HCT116 (cell line): Measurements from ENCODE around the gene LAMP1. TPM values are rescaled to one million over a fixed set of nuclear protein-coding genes. Genes with fewer than 3 reads are reported as not detected.

Source experiments
- ATAC-seq: fragments of 200-7000 bp; cut with Tn5 transposase; 2 replicates; pipeline ENCODE4 v1.9.1; 2020; ENCODE audit warnings: mild to moderate bottlenecking, moderate library complexity
- BruUV-seq: library from RNA; stranded (reverse); fragments of 400-500 nt; replicated peaks from 2 replicates; lab custom pipeline; 2021; lab: Mats Ljungman, UMichigan
- CTCF ChIA-PET: fragments of 300-600 bp; sonication (Branson Sonifier 250); formaldehyde crosslinking; loops from one replicate; lab custom pipeline; 2021; ENCODE audit warnings: antibody characterized with exemption; lab: Charles Lee
- POLR2A ChIA-PET: fragments of 300-600, 350-600 bp; sonication (Branson Sonifier 250); formaldehyde crosslinking; loops from one replicate; lab custom pipeline; 2021; ENCODE audit warnings: antibody characterized with exemption; lab: Charles Lee
- RAD21 ChIA-PET, 2 experiments: fragments of 300-600 bp; sonication (Branson Sonifier 250); formaldehyde crosslinking; loops; one replicate each; lab custom pipeline; 2023; ENCODE audit warnings: low total read pairs in 2 of 2; ENCODE audit not compliant: uncharacterized antibody in 2 of 2, unreplicated experiment in 2 of 2, low non-redundant PET in 1 of 2; lab: Charles Lee
- DNase-seq: peaks from one replicate; pipeline ENCODE4 v3.0.0-alpha.2; 2010; ENCODE audit warnings: low read depth, low spot score
- H2AFZ ChIP-seq: fragments of 200-600 bp; shearing (Covaris generic), sonication (generic); 2 replicates; pipeline ENCODE4 v1.6.1; 2017; ENCODE audit warnings: low read depth, mixed run types, mixed read lengths, antibody characterized with exemption, low read length; ENCODE audit not compliant: poor library complexity, severe bottlenecking
- H3K27ac ChIP-seq: 2 replicates; pipeline ENCODE4 v1.5.1; 2012; ENCODE audit warnings: low read depth, low read length
- H3K27me3 ChIP-seq: fragments of 200-600 bp; sonication (generic); 2 replicates; pipeline ENCODE4 v1.6.1; 2016; ENCODE audit warnings: mixed run types, low read length, mixed read lengths; ENCODE audit not compliant: insufficient read depth
- H3K36me3 ChIP-seq, 2 experiments: fragments of 200-500 bp in 1 of 2; fragments of 200-600 bp in 1 of 2; sonication (Bioruptor generic) in 1 of 2; sonication (generic) in 1 of 2; 2 replicates each; pipeline versions ENCODE4 v1.5.1 to v1.6.1; 2014 to 2016; ENCODE audit warnings: low read length in 2 of 2, inconsistent platforms in 1 of 2, mixed read lengths in 1 of 2, mixed run types in 1 of 2; ENCODE audit not compliant: insufficient read depth in 2 of 2, control insufficient read depth in 1 of 2
- H3K4me1 ChIP-seq, 2 experiments: fragments of 200-600 bp in 1 of 2; sonication (generic) in 1 of 2; 2 replicates each; pipeline versions ENCODE4 v1.5.1 to v1.6.1; 2012 to 2017; ENCODE audit warnings: low read length in 2 of 2, inconsistent platforms in 1 of 2, mild to moderate bottlenecking in 1 of 2, mixed read lengths in 1 of 2, mixed run types in 1 of 2, moderate library complexity in 1 of 2; ENCODE audit not compliant: insufficient read depth in 2 of 2, control insufficient read depth in 1 of 2
- H3K4me2 ChIP-seq: fragments of 200-600 bp; sonication (generic); 2 replicates; pipeline ENCODE4 v1.6.1; 2017; ENCODE audit warnings: mixed run types, low read length, mixed read lengths
- H3K4me3 ChIP-seq, 2 experiments: fragments of 200-600 bp in 1 of 2; sonication (generic) in 1 of 2; replicated peaks in 1 of 2; 2 replicates each; pipeline ENCODE4 v1.5.1; 2011 to 2016; ENCODE audit warnings: low read length in 2 of 2, control low read depth in 1 of 2, low read depth in 1 of 2, mild to moderate bottlenecking in 1 of 2, mixed read lengths in 1 of 2, mixed run types in 1 of 2
- H3K79me2 ChIP-seq: fragments of 200-600 bp; sonication (generic); 2 replicates; pipeline ENCODE4 v1.6.1; 2017; ENCODE audit warnings: mild to moderate bottlenecking, mixed run types, low read length, moderate library complexity, mixed read lengths; ENCODE audit not compliant: insufficient read depth
- H3K9ac ChIP-seq: fragments of 200-600 bp; sonication (generic); 2 replicates; pipeline ENCODE4 v1.6.1; 2016; ENCODE audit warnings: low read length, mixed read lengths
- H3K9me2 ChIP-seq: fragments of 200-600 bp; sonication (generic), shearing (Covaris generic); 2 replicates; pipeline ENCODE4 v1.6.1; 2017; ENCODE audit warnings: mixed run types, mild to moderate bottlenecking, moderate library complexity; ENCODE audit not compliant: insufficient read depth
- H3K9me3 ChIP-seq, 2 experiments: fragments of 200-500 bp in 1 of 2; fragments of 200-600 bp in 1 of 2; sonication (Bioruptor generic) in 1 of 2; sonication (generic) in 1 of 2; 2 replicates each; pipeline ENCODE4 v1.6.1; 2014 to 2017; ENCODE audit warnings: low read length in 2 of 2, mixed read lengths in 2 of 2, inconsistent platforms in 1 of 2, low read depth in 1 of 2, mild to moderate bottlenecking in 1 of 2, mixed run types in 1 of 2, moderate library complexity in 1 of 2; ENCODE audit not compliant: control insufficient read depth in 1 of 2, insufficient read depth in 1 of 2
- H4K20me1 ChIP-seq: fragments of 200-600 bp; sonication (generic), shearing (Covaris generic); 2 replicates; pipeline ENCODE4 v1.6.1; 2017; ENCODE audit warnings: mixed run types, mild to moderate bottlenecking, moderate library complexity; ENCODE audit not compliant: insufficient read depth
- CBX3 ChIP-seq: IDR thresholded peaks from 2 replicates; pipeline ENCODE4 v1.6.1; 2012; ENCODE audit warnings: low read depth
- CEBPB ChIP-seq: IDR thresholded peaks from 2 replicates; pipeline ENCODE4 v1.6.1; 2012; ENCODE audit warnings: low read depth
- CTCF ChIP-seq, 3 experiments: fragments of 200-600 bp in 1 of 3; sonication (generic) in 1 of 3; IDR thresholded peaks in 2 of 3; conservative IDR thresholded peaks in 1 of 3; 2 replicates each; pipeline ENCODE4 v1.5.1; 2012 to 2017; ENCODE audit warnings: low read depth in 2 of 3, low read length in 2 of 3, antibody characterized with exemption in 1 of 3, borderline replicate concordance in 1 of 3, control low read depth in 1 of 3, mild to moderate bottlenecking in 1 of 3, mixed read lengths in 1 of 3, mixed run types in 1 of 3, moderate library complexity in 1 of 3; ENCODE audit not compliant: insufficient read depth in 1 of 3
- EGR1 ChIP-seq: IDR thresholded peaks from 2 replicates; pipeline ENCODE4 v1.6.1; 2012; ENCODE audit warnings: low read depth
- ELF1 ChIP-seq: IDR thresholded peaks from 2 replicates; pipeline ENCODE4 v1.6.1; 2012; ENCODE audit warnings: low read depth, borderline replicate concordance
- EZH2 ChIP-seq: fragments of 200-600 bp; sonication (generic); IDR thresholded peaks from 2 replicates; pipeline ENCODE4 v1.6.1; 2017; ENCODE audit warnings: antibody characterized with exemption, mixed run types
- EZH2phosphoT487 ChIP-seq: fragments of 200-600 bp; IDR thresholded peaks from 2 replicates; pipeline ENCODE4 v1.6.1; 2018; ENCODE audit warnings: antibody characterized with exemption, borderline replicate concordance
- JUND ChIP-seq: IDR thresholded peaks from 2 replicates; pipeline ENCODE4 v1.6.1; 2012
- MAX ChIP-seq: IDR thresholded peaks from 2 replicates; pipeline ENCODE4 v1.6.1; 2012
- POLR2A ChIP-seq: IDR thresholded peaks from 2 replicates; pipeline ENCODE4 v1.7.0; 2011; ENCODE audit warnings: borderline replicate concordance; ENCODE audit not compliant: insufficient read depth, insufficient read length; ENCODE audit errors: extremely low read depth
- POLR2AphosphoS5 ChIP-seq: IDR thresholded peaks from 2 replicates; pipeline ENCODE4 v1.6.1; 2011; ENCODE audit warnings: mild to moderate bottlenecking, low read depth, low read length, moderate library complexity
- RAD21 ChIP-seq: IDR thresholded peaks from 2 replicates; pipeline ENCODE4 v1.6.1; 2012; ENCODE audit warnings: low read depth, mild to moderate bottlenecking
- ZBTB33 ChIP-seq: IDR thresholded peaks from 2 replicates; pipeline ENCODE4 v1.6.1; 2011; ENCODE audit warnings: mild to moderate bottlenecking, low read length, moderate library complexity; ENCODE audit not compliant: insufficient replicate concordance; ENCODE audit errors: extremely low read depth
- ZFX ChIP-seq: fragments of 450-650 bp; IDR thresholded peaks from 2 replicates; pipeline ENCODE4 v1.6.1; 2017
- intact Hi-C: fragments of 100-400 bp; cut with micrococcal nuclease; formaldehyde crosslinking; loops from 2 replicates; pipeline ENCODE4 v1.10.0; 2022
- total RNA-seq: library from RNA; stranded (reverse); gene quantifications from one replicate; pipeline ENCODE4 v1.2.1, GENCODE V29; 2021; ENCODE audit not compliant: unreplicated experiment

LAMP1 gene
- total RNA-seq, 1 experiment from 2014 or later = 158 TPM

- no TSS peak for BruUV-seq
- ATAC-seq = no peak
These were observed 70.1 kb downstream of the LAMP1 start for GRCh38 chr13:113367020-113367560.

More at GRCh38 chr13:113367020-113367560, 70.1 kb downstream of the LAMP1 start:
- Histone ChIP-seq H3K36me3 (no peaks in the 10 kb centered on the region), H3K9ac (no peak overlapping the region), H4K20me1 (no peaks in the 10 kb centered on the region), H3K79me2 (peaks cover 10% of the 10 kb centered on the region), H3K4me1 (peaks cover 10 to 14% of the 10 kb centered on the region in 2 experiments), H3K9me3 (no peaks in the 10 kb centered on the region), H3K4me3 (no peak overlapping the region), H3K27ac (no peak overlapping the region), H3K9me2 (no peaks in the 10 kb centered on the region), H3K4me2 (no peak overlapping the region), H3K27me3 (no peaks in the 10 kb centered on the region)
- ChIA-PET RAD21 (no interaction called here), POLR2A (no interaction called here), CTCF (no interaction called here)
- intact Hi-C loops = no loop called here
- DNase-seq = no peak
- TF ChIP-seq EGR1 (no peak), CBX3 (no peak), POLR2AphosphoS5 (no peak), MAX (no peak), ZFX (no peak), EZH2 (no peak), JUND (no peak), CTCF (IDR thresholded peaks at IDR 0.05 in 2 of 3, conservative IDR thresholded peaks at IDR 0.05 in 1 of 3; ENCODE audit: borderline replicate concordance in 1 of 3, insufficient read depth in 1 of 3, low read depth in 2 of 3, low read length in 2 of 3) (no peak), RAD21 (no peak), ELF1 (no peak), EZH2phosphoT487 (no peak), CEBPB (no peak), ZBTB33 (no peak), POLR2A (no peak)
- TF ChIP-seq, all 23 proteins: peak for 0
- no peak overlapping the region for H2AFZ ChIP-seq
